Putamen (tissue), 1 donor: ENCODE results near the gene MAPK8IP3.
A peak's percentile ranks its signal among the peaks of the same experiment; 100 is the strongest.

Experiments used
- DNase-seq: peaks from one replicate; pipeline ENCODE4 v3.0.0-alpha.2; 2016; ENCODE audit warnings: low spot score

Gene MAPK8IP3

GRCh38 chr16:1773703-1774447, 67.9 kb downstream of the MAPK8IP3 start:
- no peak for DNase-seq

GRCh38 chr16:1774448-1774780, 68.4 kb downstream of the MAPK8IP3 start:
- DNase-seq = no peak

GRCh38 chr16:1775006-1775845, 69.2 kb downstream of the MAPK8IP3 start:
- no peak for DNase-seq

- no peak for DNase-seq
Observed at GRCh38 chr16:1775846-1776671, 70.1 kb downstream of the MAPK8IP3 start.

- no peak for DNase-seq
Observed at GRCh38 chr16:1776672-1776955, 70.6 kb downstream of the MAPK8IP3 start.

GRCh38 chr16:1776991-1777374, 71.0 kb downstream of the MAPK8IP3 start:
- no peak for DNase-seq

GRCh38 chr16:1777375-1778199, 71.6 kb downstream of the MAPK8IP3 start:
- DNase-seq = no peak

- no peak for DNase-seq
Observed at GRCh38 chr16:1778200-1779179, 72.5 kb downstream of the MAPK8IP3 start.

- no peak for DNase-seq
Observed at GRCh38 chr16:1779234-1779701, 73.3 kb downstream of the MAPK8IP3 start.

GRCh38 chr16:1779741-1780676, 74.0 kb downstream of the MAPK8IP3 start:
- no peak for DNase-seq

- no peak for DNase-seq
Observed at GRCh38 chr16:1780677-1781072, 74.7 kb downstream of the MAPK8IP3 start.

- no peak for DNase-seq
Observed at GRCh38 chr16:1781254-1781653, 75.3 kb downstream of the MAPK8IP3 start.

GRCh38 chr16:1781758-1782407, 75.9 kb downstream of the MAPK8IP3 start:
- no peak for DNase-seq

GRCh38 chr16:1782408-1783264, 76.6 kb downstream of the MAPK8IP3 start, which contains the start of the genes NUBP2 and SPSB3:
NUBP2 (plus strand) TSS chr16:1782960; CDS start chr16:1783021, 61 bp downstream.
SPSB3 (minus strand) TSS chr16:1782571; CDS start chr16:1781483, 1,088 bp downstream.
- peak; percentile 100 for DNase-seq

- DNase-seq = no peak
Observed at GRCh38 chr16:1784977-1785845, 79.2 kb downstream of the MAPK8IP3 start.

- DNase-seq = no peak
Observed at GRCh38 chr16:1785846-1786170, 79.8 kb downstream of the MAPK8IP3 start.
